H9 (cell line): ENCODE results near the gene GRIK4. TPM values are rescaled to one million over a fixed set of nuclear protein-coding genes. Genes with fewer than 3 reads are reported as not detected.

Experiments
- DNase-seq: peaks from one replicate; pipeline ENCODE4 v3.0.0-alpha.2; 2017
- H2AFZ ChIP-seq: one replicate; pipeline ENCODE4 v1.6.1; 2013; ENCODE audit warnings: mild to moderate bottlenecking, low read length, control low read depth, moderate library complexity
- H2AK5ac ChIP-seq: 2 replicates; pipeline ENCODE4 v1.6.1; 2013; ENCODE audit warnings: low read length, control low read depth, mixed read lengths; ENCODE audit not compliant: insufficient read length
- H2BK120ac ChIP-seq: one replicate; pipeline ENCODE4 v1.6.1; 2013; ENCODE audit warnings: low read depth, mild to moderate bottlenecking, low read length, control low read depth, inconsistent platforms; ENCODE audit not compliant: poor library complexity, severe bottlenecking
- H2BK12ac ChIP-seq: 2 replicates; pipeline ENCODE4 v1.6.1; 2013; ENCODE audit warnings: low read length, control low read depth, mixed read lengths, low read depth; ENCODE audit not compliant: insufficient read length
- H2BK15ac ChIP-seq: 2 replicates; pipeline ENCODE4 v1.6.1; 2013; ENCODE audit warnings: low read depth, low read length, control low read depth
- H2BK20ac ChIP-seq: one replicate; pipeline ENCODE4 v1.6.1; 2013; ENCODE audit warnings: low read depth, mild to moderate bottlenecking, low read length, control low read depth, inconsistent platforms; ENCODE audit not compliant: poor library complexity, severe bottlenecking
- H2BK5ac ChIP-seq: 2 replicates; pipeline ENCODE4 v1.6.1; 2013; ENCODE audit warnings: low read length, control low read depth, mixed read lengths; ENCODE audit not compliant: insufficient read length
- H3K14ac ChIP-seq: 2 replicates; pipeline ENCODE4 v1.6.1; 2013; ENCODE audit warnings: low read length, control low read depth; ENCODE audit not compliant: insufficient read depth
- H3K18ac ChIP-seq: 2 replicates; pipeline ENCODE4 v1.6.1; 2013; ENCODE audit warnings: low read depth, mild to moderate bottlenecking, mixed read lengths, low read length, control low read depth; ENCODE audit not compliant: insufficient read length
- H3K23ac ChIP-seq: 2 replicates; pipeline ENCODE4 v1.6.1; 2013; ENCODE audit warnings: low read length, control low read depth, mixed read lengths, low read depth; ENCODE audit not compliant: insufficient read length
- H3K23me2 ChIP-seq: 2 replicates; pipeline ENCODE4 v1.6.1; 2013; ENCODE audit warnings: low read depth, mild to moderate bottlenecking, mixed read lengths, low read length, control low read depth; ENCODE audit not compliant: insufficient read length, poor library complexity, severe bottlenecking
- H3K27ac ChIP-seq: 2 replicates; pipeline ENCODE4 v1.5.1; 2013; ENCODE audit warnings: low read length, control low read depth, mixed read lengths, low read depth; ENCODE audit not compliant: insufficient read length
- H3K27me3 ChIP-seq: 2 replicates; pipeline ENCODE4 v1.6.1; 2013; ENCODE audit warnings: low read length, control low read depth, inconsistent platforms; ENCODE audit not compliant: insufficient read depth
- H3K4ac ChIP-seq: 2 replicates; pipeline ENCODE4 v1.6.1; 2013; ENCODE audit warnings: low read depth, mild to moderate bottlenecking, control low read depth, inconsistent platforms, low read length, moderate library complexity
- H3K4me1 ChIP-seq: 2 replicates; pipeline ENCODE4 v1.6.1; 2013; ENCODE audit warnings: low read length, control low read depth, inconsistent platforms; ENCODE audit not compliant: insufficient read depth
- H3K4me2 ChIP-seq: 2 replicates; pipeline ENCODE4 v1.6.1; 2013; ENCODE audit warnings: low read length, control low read depth, mixed read lengths; ENCODE audit not compliant: insufficient read length, insufficient read depth
- H3K56ac ChIP-seq: 2 replicates; pipeline ENCODE4 v1.6.1; 2013; ENCODE audit warnings: low read depth, mild to moderate bottlenecking, mixed read lengths, low read length, control low read depth; ENCODE audit not compliant: insufficient read length
- H3K79me1 ChIP-seq: 2 replicates; pipeline ENCODE4 v1.6.1; 2013; ENCODE audit warnings: low read depth, mild to moderate bottlenecking, moderate library complexity, low read length, control low read depth, inconsistent platforms; ENCODE audit not compliant: insufficient read depth, poor library complexity, severe bottlenecking
- H3K79me2 ChIP-seq: 2 replicates; pipeline ENCODE4 v1.6.1; 2013; ENCODE audit warnings: low read length, control low read depth, inconsistent platforms; ENCODE audit not compliant: insufficient read depth
- H3K9ac ChIP-seq: 2 replicates; pipeline ENCODE4 v1.6.1; 2013; ENCODE audit warnings: low read length, control low read depth, mixed read lengths; ENCODE audit not compliant: insufficient read length; ENCODE audit errors: extremely low read depth
- H3K9me3 ChIP-seq: one replicate; pipeline ENCODE4 v1.6.1; 2013; ENCODE audit warnings: low read depth, low read length, inconsistent platforms; ENCODE audit not compliant: control insufficient read depth
- H3T11ph ChIP-seq: one replicate; pipeline ENCODE4 v1.6.1; 2013; ENCODE audit warnings: mild to moderate bottlenecking, low read length, control low read depth, inconsistent platforms
- H4K20me1 ChIP-seq: one replicate; pipeline ENCODE4 v1.6.1; 2013; ENCODE audit not compliant: control insufficient read depth, insufficient read length, insufficient read depth
- H4K5ac ChIP-seq: 2 replicates; pipeline ENCODE4 v1.6.1; 2013; ENCODE audit warnings: low read depth, mild to moderate bottlenecking, mixed read lengths, low read length, control low read depth; ENCODE audit not compliant: insufficient read length
- H4K8ac ChIP-seq: replicated peaks from 2 replicates; pipeline ENCODE4 v1.6.1; 2013; ENCODE audit warnings: low read length, control low read depth, mixed read lengths, low read depth; ENCODE audit not compliant: insufficient read length
- H4K91ac ChIP-seq: 2 replicates; pipeline ENCODE4 v1.6.1; 2013; ENCODE audit warnings: low read depth, mild to moderate bottlenecking, moderate library complexity, mixed read lengths, low read length, control low read depth; ENCODE audit not compliant: insufficient read length
- H3K27ac Mint-ChIP-seq, 3 experiments: 2 replicates in 2 of 3; 3 replicates in 1 of 3; pipeline ENCODE4 v1.8.0; 2020 to 2021; ENCODE audit warnings: mixed read lengths in 3 of 3, mild to moderate bottlenecking in 1 of 3, moderate library complexity in 1 of 3
- H3K27me3 Mint-ChIP-seq: 2 replicates; pipeline ENCODE4 v1.8.0; 2021; ENCODE audit warnings: low read depth, mild to moderate bottlenecking, moderate library complexity, mixed read lengths
- H3K36me3 Mint-ChIP-seq, 3 experiments: 2 replicates in 2 of 3; 3 replicates in 1 of 3; pipeline ENCODE4 v1.8.0; 2020 to 2021; ENCODE audit warnings: low read depth in 3 of 3, mixed read lengths in 3 of 3; ENCODE audit not compliant: insufficient read depth in 1 of 3
- H3K4me1 Mint-ChIP-seq, 2 experiments: 2 replicates each; pipeline ENCODE4 v1.8.0; 2020; ENCODE audit warnings: mixed read lengths in 2 of 2
- H3K4me3 Mint-ChIP-seq, 2 experiments: 2 replicates in 1 of 2; 3 replicates in 1 of 2; pipeline ENCODE4 v1.8.0; 2020 to 2021; ENCODE audit warnings: mild to moderate bottlenecking in 2 of 2, mixed read lengths in 2 of 2, moderate library complexity in 1 of 2
- H3K9me3 Mint-ChIP-seq, 2 experiments: 2 replicates in 1 of 2; 3 replicates in 1 of 2; pipeline ENCODE4 v1.8.0; 2020; ENCODE audit warnings: mild to moderate bottlenecking in 2 of 2, mixed read lengths in 2 of 2, moderate library complexity in 1 of 2
- CTCF ChIP-seq: fragments of 200-600 bp; sonication (generic); conservative IDR thresholded peaks from 3 replicates; pipeline ENCODE4 v1.8.0; 2021; ENCODE audit warnings: antibody characterized with exemption, mild to moderate bottlenecking
- WGBS: extraction: QIAGEN DNeasy Blood & Tissue Kit; methylation state at CpG from one replicate; pipeline ENCODE4 v1.1.7; 2013; ENCODE audit warnings: missing lambda C conversion rate, low lambda C conversion rate, mixed read lengths; ENCODE audit not compliant: insufficient read length; ENCODE audit errors: extremely low coverage; 5-methylcytosine and 5-hydroxymethylcytosine counted together
- total RNA-seq: library from RNA; stranded (reverse); gene quantifications from 2 replicates; pipeline ENCODE4 v1.2.1, GENCODE V29; 2021

The GRIK4 gene
- total RNA-seq, 1 experiment from 2014 or later, result 2.3 TPM

DNA sequence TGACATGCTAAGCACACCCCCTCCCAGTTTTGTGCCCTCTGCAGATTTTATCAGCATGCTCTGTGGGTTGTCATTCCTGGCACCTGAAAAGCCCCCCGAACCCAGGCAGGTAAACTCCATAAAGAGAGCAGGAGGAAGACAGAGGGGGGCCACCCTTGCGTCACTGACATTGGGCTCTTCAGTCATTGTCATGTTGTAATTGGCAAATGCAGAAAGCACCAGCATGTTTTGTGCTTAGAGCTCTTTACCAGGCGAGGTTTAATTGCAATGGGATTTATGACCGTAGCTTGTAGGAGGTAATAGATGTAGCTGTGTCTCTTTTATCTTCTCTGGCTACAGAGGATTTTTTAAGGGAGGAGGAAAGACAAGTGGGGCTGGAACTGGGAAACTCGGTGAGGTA is 201.7 kb downstream of the GRIK4 start:
- Histone ChIP-seq H3K79me2 (no peaks in the 10 kb centered on the region), H4K5ac (no peak overlapping the region), H2BK5ac (no peak overlapping the region), H3K4me1 (no peaks in the 10 kb centered on the region; the same call in 1 of the 2 replicates), H2BK15ac (no peak overlapping the region), H3K4ac (no peak overlapping the region), H3K18ac (no peak overlapping the region), H2AK5ac (no peak overlapping the region), H2BK12ac (no peak overlapping the region), H2BK20ac (no peak overlapping the region), H4K8ac (no peak overlapping the region), H3T11ph (no peak overlapping the region), H3K23me2 (peaks cover 2% of the 10 kb centered on the region), H4K91ac (no peak overlapping the region), H3K27ac (no peak overlapping the region), H3K56ac (no peak overlapping the region), H2AFZ (no peak overlapping the region), H3K9me3 (no peaks in the 10 kb centered on the region), H3K9ac (no peak overlapping the region), H3K79me1 (no peaks in the 10 kb centered on the region), H3K27me3 (no peaks in the 10 kb centered on the region), H4K20me1 (no peaks in the 10 kb centered on the region), H2BK120ac (no peak overlapping the region), H3K4me2 (no peak overlapping the region), H3K23ac (no peak overlapping the region), H3K14ac (no peak overlapping the region)
- Mint-ChIP-seq H3K27ac (no peak overlapping the region), H3K9me3 (no peaks in the 10 kb centered on the region), H3K27me3 (peaks cover 13% of the 10 kb centered on the region), H3K4me3 (no peak overlapping the region), H3K4me1 (peaks cover 59 to 60% of the 10 kb centered on the region in 2 experiments), H3K36me3 (no peaks in the 10 kb centered on the region)
- no CpG with 5 or more reads among the region's 5 CpGs for WGBS
- no peak for TF ChIP-seq CTCF
- no peak for DNase-seq
